Activated T-cell treated with anti-CD3 and anti-CD28 coated beads, Interleukin-2, amount 50 U/mL, for 24 hours (primary cell): ENCODE data around the gene BARHL1.

Experiments used
- DNase-seq: peaks from one replicate; pipeline ENCODE4 v3.0.0-alpha.2; 2020
- H3K27ac Mint-ChIP-seq: 2 replicates; pipeline ENCODE4 v1.8.0; 2020; ENCODE audit warnings: mild to moderate bottlenecking, mixed read lengths
- H3K27me3 Mint-ChIP-seq: 2 replicates; pipeline ENCODE4 v1.8.0; 2020; ENCODE audit warnings: mixed read lengths
- H3K36me3 Mint-ChIP-seq: 2 replicates; pipeline ENCODE4 v1.8.0; 2020; ENCODE audit warnings: low read depth, mixed read lengths
- H3K4me1 Mint-ChIP-seq: 2 replicates; pipeline ENCODE4 v1.8.0; 2020; ENCODE audit warnings: low read depth, mixed read lengths
- H3K4me3 Mint-ChIP-seq: 2 replicates; pipeline ENCODE4 v1.8.0; 2020; ENCODE audit warnings: mild to moderate bottlenecking, moderate library complexity, mixed read lengths
- H3K9me3 Mint-ChIP-seq: 2 replicates; pipeline ENCODE4 v1.8.0; 2020; ENCODE audit warnings: mixed read lengths

BARHL1 gene

DNA sequence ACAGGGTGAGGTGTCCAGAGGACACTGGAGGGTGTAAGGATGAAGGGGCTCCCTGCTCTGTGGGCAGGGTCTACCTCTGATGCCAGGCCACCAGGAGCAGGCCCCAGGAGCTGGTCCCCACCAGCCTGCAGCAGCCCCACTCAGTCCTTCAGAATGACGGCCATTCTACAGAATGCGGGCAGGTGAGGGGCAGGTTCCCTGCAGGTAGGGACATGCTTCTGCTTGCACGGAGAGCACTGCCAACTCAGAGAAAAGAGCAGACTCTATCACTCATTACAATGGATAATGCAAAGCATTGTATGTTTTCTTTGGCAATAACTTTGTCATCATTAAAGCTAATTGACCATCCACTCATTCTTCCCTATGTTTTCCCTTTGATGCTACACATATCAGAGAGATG is 48.4 kb downstream of the BARHL1 start:
- Mint-ChIP-seq H3K9me3 (no peaks in the 10 kb centered on the region), H3K27ac (no peak overlapping the region), H3K27me3 (no peaks in the 10 kb centered on the region), H3K36me3 (peaks cover 98% of the 10 kb centered on the region), H3K4me1 (peaks cover 2% of the 10 kb centered on the region), H3K4me3 (no peak overlapping the region)
- DNase-seq = no peak

DNA sequence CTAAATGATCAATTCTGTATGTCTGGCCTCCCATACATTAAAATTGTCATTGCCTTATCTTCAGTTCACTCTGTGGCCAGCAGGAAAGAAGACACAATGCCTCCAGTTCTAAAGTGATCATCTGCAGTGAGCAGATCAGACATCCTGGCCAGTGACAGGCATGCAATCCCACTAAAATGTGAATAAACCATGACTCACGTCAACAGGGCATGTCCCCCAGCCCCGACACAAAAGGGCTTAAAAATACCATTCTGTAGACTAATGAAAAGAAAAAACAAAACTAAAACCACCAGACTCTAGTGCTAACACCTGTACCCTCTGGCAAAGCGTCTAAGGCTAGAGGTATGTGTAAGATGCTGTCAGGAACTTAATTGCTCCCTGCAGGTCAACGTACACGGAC is 48.9 kb downstream of the BARHL1 start:
- peaks cover 2% of the 10 kb centered on the region for H3K4me1 Mint-ChIP-seq
- H3K4me3 Mint-ChIP-seq = no peak overlapping the region
- H3K9me3 Mint-ChIP-seq = no peaks in the 10 kb centered on the region
- H3K27ac Mint-ChIP-seq = no peak overlapping the region
- no peak for DNase-seq
- peaks cover 98% of the 10 kb centered on the region for H3K36me3 Mint-ChIP-seq
- H3K27me3 Mint-ChIP-seq = no peaks in the 10 kb centered on the region

GRCh38 chr9:132631685-132632084 is 49.3 kb downstream of the BARHL1 start:
- peaks cover 2% of the 10 kb centered on the region for H3K4me1 Mint-ChIP-seq
- no peak overlapping the region for H3K27ac Mint-ChIP-seq
- H3K36me3 Mint-ChIP-seq = peaks cover 98% of the 10 kb centered on the region
- no peak for DNase-seq
- H3K9me3 Mint-ChIP-seq = no peaks in the 10 kb centered on the region
- H3K4me3 Mint-ChIP-seq = no peak overlapping the region
- no peaks in the 10 kb centered on the region for H3K27me3 Mint-ChIP-seq

DNA sequence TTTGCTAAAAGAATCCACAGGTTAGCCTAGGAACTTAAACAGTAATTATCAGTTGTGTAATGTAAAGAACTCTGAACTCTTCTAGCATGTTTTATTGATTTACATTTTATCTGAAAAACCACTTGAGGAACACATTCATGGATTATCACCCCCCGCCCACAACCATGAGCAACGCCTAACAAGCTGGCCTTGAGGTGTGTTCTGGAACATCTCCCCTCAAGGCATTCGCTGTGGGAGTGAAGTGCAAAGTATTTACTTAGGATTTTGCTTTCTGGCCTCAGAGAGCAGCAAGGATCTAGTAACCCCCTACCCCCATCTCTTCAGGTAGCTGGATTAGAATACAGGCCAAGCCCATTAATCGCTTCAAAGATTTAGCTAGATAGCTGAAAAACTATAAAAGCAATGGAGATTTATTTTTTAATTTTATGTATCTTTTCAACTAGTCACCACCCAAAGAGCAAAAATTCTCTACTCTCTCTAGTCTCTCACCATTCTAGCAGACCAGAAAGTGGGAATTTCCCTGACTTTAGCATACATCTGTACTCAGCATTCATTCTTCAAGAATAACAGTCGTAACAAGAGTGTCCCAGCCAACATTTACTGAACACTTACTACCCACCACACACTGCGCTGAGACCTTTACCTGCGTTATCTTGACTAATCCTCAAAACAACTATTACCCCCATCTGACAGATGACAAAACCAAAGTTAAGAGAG is 50.2 kb downstream of the BARHL1 start:
- no peak overlapping the region for H3K27ac Mint-ChIP-seq
- peaks cover 2% of the 10 kb centered on the region for H3K4me1 Mint-ChIP-seq
- H3K9me3 Mint-ChIP-seq = no peaks in the 10 kb centered on the region
- no peak for DNase-seq
- no peaks in the 10 kb centered on the region for H3K27me3 Mint-ChIP-seq
- no peak overlapping the region for H3K4me3 Mint-ChIP-seq
- H3K36me3 Mint-ChIP-seq = peaks cover 98% of the 10 kb centered on the region

DNA sequence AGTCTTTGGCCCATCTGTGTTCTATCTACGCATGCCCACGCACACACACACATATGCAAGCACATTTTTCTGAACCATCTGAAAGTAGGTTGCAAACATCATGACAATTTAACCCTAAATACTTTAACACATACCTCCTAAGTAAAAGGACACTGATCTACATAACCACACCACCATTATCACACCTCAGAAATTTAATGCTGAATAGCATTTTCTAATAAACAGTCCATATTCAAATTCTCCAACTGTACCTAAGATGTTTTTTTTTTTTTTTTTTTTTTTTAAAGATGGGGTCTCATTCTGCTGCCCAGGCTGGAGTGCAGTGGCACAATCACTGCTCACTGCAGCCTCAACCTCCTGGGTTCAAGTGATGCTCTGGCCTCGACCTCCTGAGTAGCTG is 51.9 kb downstream of the BARHL1 start:
- H3K27me3 Mint-ChIP-seq = no peaks in the 10 kb centered on the region
- peaks cover 2% of the 10 kb centered on the region for H3K4me1 Mint-ChIP-seq
- no peak overlapping the region for H3K4me3 Mint-ChIP-seq
- DNase-seq = no peak
- H3K36me3 Mint-ChIP-seq = peaks cover 97% of the 10 kb centered on the region
- H3K9me3 Mint-ChIP-seq = no peaks in the 10 kb centered on the region
- no peak overlapping the region for H3K27ac Mint-ChIP-seq

DNA sequence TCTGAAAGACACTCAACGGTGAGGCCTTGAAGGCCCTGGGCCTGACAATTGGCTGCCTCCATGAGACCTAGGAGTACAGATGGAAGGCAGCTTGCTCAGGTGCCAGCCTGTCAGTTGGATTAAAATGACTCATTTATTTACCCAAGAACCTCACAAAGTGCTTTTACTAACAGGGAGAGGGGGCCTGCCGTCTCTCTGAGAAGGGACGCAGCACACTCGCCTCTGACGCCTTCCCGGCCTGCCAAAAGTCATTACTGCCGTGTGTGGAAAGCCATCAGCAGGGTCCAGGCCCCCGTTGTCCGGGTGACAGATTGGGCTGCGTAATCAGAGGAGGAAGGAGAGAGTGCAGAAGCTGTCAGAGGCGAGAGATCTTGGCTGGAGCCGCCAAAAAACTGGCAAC is 54.9 kb downstream of the BARHL1 start:
- Mint-ChIP-seq H3K4me1 (peaks cover 2% of the 10 kb centered on the region), H3K4me3 (no peak overlapping the region)
- no peak for DNase-seq

GRCh38 chr9:132637801-132638200 is 55.4 kb downstream of the BARHL1 start:
- no peak for DNase-seq
- H3K27me3 Mint-ChIP-seq = no peaks in the 10 kb centered on the region
- H3K36me3 Mint-ChIP-seq = peaks cover 96% of the 10 kb centered on the region

More for the DNA sequence above, 54.9 kb downstream of the BARHL1 start:
- Mint-ChIP-seq H3K27me3 (no peaks in the 10 kb centered on the region), H3K9me3 (no peaks in the 10 kb centered on the region), H3K27ac (no peak overlapping the region), H3K36me3 (peaks cover 96% of the 10 kb centered on the region)

DNA sequence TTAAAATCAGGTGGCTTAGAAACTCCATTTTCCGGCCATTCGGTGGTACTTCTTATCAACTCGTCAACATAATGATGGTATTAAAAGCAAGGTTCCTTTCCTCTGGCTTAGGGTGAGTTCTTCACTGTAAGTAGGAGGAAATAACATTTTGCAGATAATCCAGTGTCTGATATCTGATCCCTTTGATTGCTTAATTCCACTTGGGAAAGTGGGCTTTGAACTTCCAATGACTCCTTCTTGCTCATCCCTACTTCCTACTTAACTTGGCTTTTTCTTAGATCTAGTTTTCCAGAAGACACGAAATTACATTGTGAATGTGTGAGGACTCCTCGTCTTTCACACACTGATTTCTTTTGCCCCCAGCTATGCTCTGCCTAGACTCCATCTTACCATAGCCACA is 55.8 kb downstream of the BARHL1 start:
- H3K27ac Mint-ChIP-seq = no peak overlapping the region
- no peak for DNase-seq

More at GRCh38 chr9:132637801-132638200, 55.4 kb downstream of the BARHL1 start:
- H3K9me3 Mint-ChIP-seq = no peaks in the 10 kb centered on the region
- no peak overlapping the region for H3K4me3 Mint-ChIP-seq
- no peak overlapping the region for H3K27ac Mint-ChIP-seq
- H3K4me1 Mint-ChIP-seq = peaks cover 2% of the 10 kb centered on the region

GRCh38 chr9:132639322-132639721 is 56.9 kb downstream of the BARHL1 start:
- Mint-ChIP-seq H3K4me3 (no peak overlapping the region), H3K27me3 (no peaks in the 10 kb centered on the region), H3K36me3 (peaks cover 96% of the 10 kb centered on the region), H3K4me1 (no peaks in the 10 kb centered on the region), H3K9me3 (no peaks in the 10 kb centered on the region), H3K27ac (no peak overlapping the region)
- no peak for DNase-seq

More for the DNA sequence above, 55.8 kb downstream of the BARHL1 start:
- no peaks in the 10 kb centered on the region for H3K4me1 Mint-ChIP-seq
- peaks cover 96% of the 10 kb centered on the region for H3K36me3 Mint-ChIP-seq
- no peaks in the 10 kb centered on the region for H3K27me3 Mint-ChIP-seq
- no peaks in the 10 kb centered on the region for H3K9me3 Mint-ChIP-seq
- no peak overlapping the region for H3K4me3 Mint-ChIP-seq
